ENCODE measurements around the gene ATAD2B.

The ATAD2B gene

DNA sequence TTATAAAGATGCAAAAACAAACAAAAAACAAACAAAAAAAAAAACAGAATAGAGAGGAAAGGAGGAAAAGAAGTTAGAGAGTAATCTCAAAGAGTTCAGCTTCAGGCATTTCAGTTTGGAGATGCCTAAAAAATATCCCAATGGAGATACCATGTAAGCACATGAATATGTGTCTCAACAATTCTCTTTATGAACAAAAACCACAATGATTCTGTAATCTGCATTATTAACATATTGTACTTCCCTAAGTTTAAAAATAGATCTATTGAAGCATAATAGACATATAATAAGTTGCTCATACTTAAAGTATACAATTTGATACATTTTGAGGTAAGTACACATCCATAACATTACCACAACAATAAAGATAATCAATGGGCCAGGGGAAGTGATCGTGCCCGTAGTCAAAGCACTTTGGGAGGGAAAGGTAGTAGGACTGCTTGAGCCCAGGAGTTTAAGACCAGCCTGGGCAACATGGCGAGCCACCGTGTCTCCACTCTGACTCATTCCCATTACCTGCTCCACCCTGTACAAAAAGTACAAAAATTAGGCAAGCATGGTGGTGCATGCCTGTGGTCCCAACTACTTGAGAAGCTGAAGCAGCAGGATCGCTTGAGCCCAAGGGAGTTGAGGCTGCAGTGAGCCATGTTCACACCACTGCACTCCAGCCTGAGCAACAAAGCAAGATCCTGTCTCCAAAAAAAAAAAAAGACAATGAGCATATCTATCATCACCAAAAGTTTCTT lies 158.9 kb downstream of the ATAD2B start:
- TF ChIP-seq, protein P1, sequence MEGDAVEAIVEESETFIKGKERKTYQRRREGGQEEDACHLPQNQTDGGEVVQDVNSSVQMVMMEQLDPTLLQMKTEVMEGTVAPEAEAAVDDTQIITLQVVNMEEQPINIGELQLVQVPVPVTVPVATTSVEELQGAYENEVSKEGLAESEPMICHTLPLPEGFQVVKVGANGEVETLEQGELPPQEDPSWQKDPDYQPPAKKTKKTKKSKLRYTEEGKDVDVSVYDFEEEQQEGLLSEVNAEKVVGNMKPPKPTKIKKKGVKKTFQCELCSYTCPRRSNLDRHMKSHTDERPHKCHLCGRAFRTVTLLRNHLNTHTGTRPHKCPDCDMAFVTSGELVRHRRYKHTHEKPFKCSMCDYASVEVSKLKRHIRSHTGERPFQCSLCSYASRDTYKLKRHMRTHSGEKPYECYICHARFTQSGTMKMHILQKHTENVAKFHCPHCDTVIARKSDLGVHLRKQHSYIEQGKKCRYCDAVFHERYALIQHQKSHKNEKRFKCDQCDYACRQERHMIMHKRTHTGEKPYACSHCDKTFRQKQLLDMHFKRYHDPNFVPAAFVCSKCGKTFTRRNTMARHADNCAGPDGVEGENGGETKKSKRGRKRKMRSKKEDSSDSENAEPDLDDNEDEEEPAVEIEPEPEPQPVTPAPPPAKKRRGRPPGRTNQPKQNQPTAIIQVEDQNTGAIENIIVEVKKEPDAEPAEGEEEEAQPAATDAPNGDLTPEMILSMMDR (IDR thresholded peaks at IDR 0.05; ENCODE audit: borderline replicate concordance, insufficient read depth, low read depth, low read length), result no peak
- no peak overlapping the region for H3K4me3 ChIP-seq (ENCODE audit: low read depth, low read length)

DNA sequence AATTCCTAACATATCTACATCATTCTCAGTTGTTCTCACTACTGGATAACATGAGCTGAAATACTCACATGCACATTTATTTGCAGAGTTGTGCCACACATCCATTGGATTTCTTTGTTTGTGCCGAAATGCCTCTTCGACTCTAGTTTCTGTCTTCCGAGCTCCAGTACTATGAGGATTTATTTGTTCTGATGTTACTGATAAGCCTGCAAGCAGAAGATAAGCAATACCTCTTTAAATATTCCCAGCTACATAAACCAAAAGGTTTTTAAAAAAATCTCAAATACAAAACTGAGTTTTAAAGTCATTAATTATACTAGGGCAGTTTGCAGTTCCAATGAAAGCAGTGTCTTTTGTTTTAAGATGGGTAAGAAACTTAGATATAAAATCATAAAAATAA lies 164.8 kb downstream of the ATAD2B start:
- TF ChIP-seq, protein P1 (IDR thresholded peaks at IDR 0.05; ENCODE audit: borderline replicate concordance, insufficient read depth, low read depth, low read length), result no peak
- no peak overlapping the region for H3K4me3 ChIP-seq (ENCODE audit: low read depth, low read length)

DNA sequence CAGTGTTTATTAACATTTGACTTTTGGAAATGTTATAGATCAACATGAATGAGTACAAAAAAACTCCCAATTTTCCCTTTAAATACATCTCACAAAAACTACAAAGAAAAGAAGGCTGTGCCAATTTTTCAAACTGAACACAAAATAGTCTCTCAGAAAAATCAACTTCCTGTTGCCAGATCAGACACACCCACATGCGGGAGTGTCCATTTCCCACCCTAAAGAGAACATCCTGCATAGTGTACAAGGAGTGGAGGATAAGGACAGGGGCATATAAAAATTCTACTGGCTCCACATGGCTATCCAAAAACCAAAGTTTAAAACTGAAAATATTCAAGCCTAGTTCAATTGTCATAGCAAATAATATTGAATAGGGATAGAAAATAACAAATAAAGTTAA lies 165.3 kb downstream of the ATAD2B start:
- TF ChIP-seq, protein P1 (IDR thresholded peaks at IDR 0.05; ENCODE audit: borderline replicate concordance, insufficient read depth, low read depth, low read length), result no peak
- no peak overlapping the region for H3K4me3 ChIP-seq (ENCODE audit: low read depth, low read length)

DNA sequence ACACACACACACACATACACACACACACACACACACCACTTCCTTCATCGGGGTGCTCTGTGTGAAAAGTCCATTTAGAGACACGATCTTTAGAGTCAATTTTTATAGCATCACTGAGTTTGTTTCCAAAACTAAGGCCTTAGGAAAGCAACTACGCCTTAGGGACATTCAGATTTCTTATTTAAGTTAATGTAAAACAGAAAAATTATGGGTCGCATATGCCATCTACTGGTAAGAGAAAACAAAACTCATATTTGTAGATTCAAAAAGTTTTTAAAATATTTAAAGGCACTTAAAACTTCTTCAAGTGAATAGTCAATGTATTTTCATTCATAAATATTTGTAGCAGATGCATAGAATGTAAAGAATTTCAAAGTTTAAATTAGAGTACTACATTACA lies 166.2 kb downstream of the ATAD2B start:
- TF ChIP-seq, protein P1 (IDR thresholded peaks at IDR 0.05; ENCODE audit: borderline replicate concordance, insufficient read depth, low read depth, low read length), result no peak
- no peak overlapping the region for H3K4me3 ChIP-seq (ENCODE audit: low read depth, low read length)

DNA sequence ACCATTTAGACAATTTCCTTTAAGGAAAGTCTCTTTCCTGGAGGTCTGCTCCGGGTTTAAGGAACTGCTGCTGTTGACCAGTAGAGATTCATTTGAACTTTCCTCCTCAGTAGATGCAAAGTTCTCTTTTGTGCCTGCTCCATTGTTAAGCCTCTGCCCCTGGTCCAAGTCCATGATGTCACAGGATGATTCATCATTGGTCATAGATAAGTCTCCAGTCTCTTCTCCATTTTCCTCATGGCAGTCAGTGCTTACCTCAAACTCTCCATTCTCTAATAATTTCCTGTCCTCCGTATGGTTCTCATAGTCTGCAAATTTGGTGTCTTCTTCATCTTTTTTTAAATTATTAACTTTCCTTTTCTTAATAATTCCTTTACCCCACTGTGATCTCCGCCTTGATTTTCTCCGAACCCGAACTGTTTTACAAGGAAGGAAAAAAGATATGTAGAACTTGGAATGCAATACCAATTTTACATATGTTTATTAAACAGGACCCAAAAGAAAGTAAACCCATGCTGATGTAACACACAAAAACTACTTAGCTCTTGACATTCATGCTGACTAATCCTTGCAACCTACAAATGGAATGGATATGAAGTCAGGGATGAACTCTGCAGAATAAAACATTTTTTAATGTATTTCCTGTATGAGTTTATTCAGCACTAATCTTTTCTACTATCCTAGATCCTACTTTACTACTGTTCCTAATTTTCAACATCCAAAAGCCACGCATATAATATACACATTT lies 169.1 kb downstream of the ATAD2B start:
- TF ChIP-seq, protein P1 (IDR thresholded peaks at IDR 0.05; ENCODE audit: borderline replicate concordance, insufficient read depth, low read depth, low read length), result no peak
- no peak overlapping the region for H3K4me3 ChIP-seq (ENCODE audit: low read depth, low read length)

DNA sequence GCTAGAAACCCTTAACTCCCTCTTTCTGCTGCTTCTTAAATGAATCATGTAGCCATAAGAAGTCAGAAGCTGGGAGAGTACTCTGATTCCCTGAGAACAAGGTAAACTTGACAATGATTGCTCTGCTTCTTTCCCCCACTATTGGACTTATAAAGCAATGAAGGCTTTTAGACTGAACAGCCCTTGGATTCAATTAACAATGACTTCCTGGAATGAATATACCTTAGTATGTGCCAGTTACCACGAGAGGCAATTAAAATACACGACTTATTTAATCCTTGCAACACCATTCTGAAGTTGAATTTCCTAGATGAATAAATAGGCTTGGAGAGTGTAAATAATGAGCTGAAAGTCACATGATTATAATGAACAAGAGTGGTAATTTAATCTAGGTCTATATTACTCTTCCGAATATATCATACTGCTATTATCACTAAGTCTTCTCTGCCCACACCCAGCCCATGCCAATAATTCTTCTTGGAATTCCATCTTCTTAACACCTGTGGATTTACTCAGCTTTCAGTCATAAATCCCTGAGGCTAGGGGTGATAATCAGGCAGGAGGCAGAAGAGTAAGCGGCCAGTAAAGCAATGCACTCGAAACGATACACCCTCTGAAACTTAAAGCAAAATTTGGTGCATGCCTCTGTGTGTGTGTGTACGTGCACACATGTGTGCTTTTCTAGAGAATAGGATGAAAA lies 170.2 kb downstream of the ATAD2B start:
- TF ChIP-seq, protein P1 (IDR thresholded peaks at IDR 0.05; ENCODE audit: borderline replicate concordance, insufficient read depth, low read depth, low read length), result no peak
- no peak overlapping the region for H3K4me3 ChIP-seq (ENCODE audit: low read depth, low read length)

All from GM12875 (cell line).